Measurements from ENCODE around the gene AOPEP. TPM values are rescaled to one million over a fixed set of nuclear protein-coding genes. Genes with fewer than 3 reads are reported as not detected.

The AOPEP gene
- total RNA-seq, 4 donors from 2014 or later, result 18.8 to 81.0 (median 32.1) TPM

DNA sequence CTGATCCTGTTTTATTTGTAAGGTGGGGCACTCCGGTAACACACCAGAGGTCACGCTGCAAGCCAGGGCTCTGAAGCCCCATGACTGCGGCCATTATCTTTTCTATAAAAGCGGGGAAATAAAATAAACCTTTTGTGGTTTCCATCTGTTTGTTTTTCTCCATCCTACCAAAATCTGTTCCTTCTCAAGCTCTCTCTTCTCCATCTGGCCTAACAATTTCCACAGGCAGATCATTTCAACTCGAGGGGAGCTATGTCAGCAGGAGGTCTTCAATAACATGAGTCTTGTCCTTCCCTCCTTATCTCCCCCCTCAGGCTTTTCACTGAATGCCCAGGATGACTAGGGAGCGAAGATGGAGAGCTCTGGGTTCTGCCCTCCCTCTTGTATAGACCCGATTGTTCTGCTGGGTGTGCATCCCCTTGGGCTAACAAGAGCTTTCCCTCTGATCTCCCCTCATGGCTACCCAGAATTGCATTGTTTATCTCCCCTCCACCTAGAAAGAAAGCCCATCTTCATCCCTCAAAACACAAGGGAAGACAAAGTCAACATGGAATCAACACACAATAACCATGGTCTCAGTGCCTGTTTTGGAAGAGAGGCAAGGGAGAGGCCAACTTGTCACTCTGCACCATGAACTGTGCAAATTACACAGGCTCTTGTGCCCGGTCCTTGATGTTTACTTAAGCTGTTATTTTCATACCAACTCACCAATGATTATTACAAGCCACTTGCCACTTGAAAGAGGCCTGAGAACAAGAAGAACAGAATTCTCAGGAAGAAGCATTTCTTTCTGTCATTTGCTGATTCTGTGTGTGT lies 403.2 kb downstream of the AOPEP start:
- TF ChIP-seq, protein P1, sequence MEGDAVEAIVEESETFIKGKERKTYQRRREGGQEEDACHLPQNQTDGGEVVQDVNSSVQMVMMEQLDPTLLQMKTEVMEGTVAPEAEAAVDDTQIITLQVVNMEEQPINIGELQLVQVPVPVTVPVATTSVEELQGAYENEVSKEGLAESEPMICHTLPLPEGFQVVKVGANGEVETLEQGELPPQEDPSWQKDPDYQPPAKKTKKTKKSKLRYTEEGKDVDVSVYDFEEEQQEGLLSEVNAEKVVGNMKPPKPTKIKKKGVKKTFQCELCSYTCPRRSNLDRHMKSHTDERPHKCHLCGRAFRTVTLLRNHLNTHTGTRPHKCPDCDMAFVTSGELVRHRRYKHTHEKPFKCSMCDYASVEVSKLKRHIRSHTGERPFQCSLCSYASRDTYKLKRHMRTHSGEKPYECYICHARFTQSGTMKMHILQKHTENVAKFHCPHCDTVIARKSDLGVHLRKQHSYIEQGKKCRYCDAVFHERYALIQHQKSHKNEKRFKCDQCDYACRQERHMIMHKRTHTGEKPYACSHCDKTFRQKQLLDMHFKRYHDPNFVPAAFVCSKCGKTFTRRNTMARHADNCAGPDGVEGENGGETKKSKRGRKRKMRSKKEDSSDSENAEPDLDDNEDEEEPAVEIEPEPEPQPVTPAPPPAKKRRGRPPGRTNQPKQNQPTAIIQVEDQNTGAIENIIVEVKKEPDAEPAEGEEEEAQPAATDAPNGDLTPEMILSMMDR (IDR thresholded peaks at IDR 0.05; ENCODE audit: low read depth), result no peak

DNA sequence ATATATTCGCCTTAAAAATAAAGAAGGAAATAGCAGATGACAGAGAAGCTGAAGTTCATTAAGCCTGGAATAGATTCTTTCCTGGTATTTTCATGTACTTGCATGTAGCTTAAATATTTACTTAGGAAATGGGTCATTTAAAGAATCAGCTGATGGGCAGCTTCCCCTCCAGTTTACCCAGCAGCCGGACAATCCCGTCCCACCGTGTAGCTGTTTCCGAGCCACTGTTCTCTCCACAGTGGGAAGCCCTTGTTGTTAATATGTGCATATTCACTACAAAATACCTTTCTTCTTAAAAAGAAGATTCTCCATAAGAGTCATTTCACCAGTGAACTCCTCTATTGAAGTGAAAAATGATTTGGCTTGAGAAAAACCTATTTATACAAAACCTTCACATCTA lies 404.0 kb downstream of the AOPEP start:
- TF ChIP-seq, protein P1 (IDR thresholded peaks at IDR 0.05; ENCODE audit: low read depth), result no peak

DNA sequence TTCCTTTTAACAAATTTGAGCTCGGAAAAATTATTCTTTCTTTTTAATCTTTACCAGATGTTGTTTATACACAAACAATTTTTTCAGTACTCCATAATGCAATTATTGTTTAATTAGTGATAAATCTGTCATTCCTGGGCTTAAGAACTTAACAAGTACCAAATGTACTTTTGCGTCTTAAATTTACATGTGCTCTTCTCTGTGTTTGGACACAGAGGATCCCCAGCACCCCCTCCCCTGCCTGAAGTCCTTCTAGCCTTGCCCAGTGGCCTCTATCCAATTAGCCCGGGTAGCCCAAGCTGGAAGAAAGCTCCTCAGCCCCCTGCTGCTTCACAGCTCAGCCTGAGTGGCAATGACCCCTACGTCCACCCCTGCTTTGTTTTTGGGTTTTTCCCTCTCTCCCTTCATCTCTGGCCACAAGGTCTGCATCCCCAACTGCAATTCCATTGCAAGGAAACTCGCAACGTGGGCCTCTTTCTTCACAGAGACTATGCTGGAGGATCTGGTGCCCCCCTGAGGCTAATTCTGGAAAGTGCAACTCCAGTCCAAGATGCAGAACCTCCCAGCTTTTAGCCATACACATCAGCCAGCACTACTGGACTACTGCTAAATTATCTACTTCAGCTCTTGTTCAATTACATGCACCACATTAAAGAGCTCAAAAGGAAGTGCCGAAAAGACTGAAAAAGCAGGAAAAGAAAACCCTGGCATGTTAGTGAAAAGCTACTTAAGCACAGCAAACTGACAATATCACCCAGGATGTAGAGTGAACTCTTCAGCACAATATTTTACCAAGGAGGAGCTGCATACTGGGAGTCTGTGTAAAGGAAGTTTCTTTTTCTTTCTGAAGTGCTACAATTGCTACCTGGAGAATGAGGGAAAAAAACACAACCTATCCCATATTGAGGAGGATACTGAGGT lies 404.8 kb downstream of the AOPEP start:
- TF ChIP-seq, protein P1 (IDR thresholded peaks at IDR 0.05; ENCODE audit: low read depth), result no peak

DNA sequence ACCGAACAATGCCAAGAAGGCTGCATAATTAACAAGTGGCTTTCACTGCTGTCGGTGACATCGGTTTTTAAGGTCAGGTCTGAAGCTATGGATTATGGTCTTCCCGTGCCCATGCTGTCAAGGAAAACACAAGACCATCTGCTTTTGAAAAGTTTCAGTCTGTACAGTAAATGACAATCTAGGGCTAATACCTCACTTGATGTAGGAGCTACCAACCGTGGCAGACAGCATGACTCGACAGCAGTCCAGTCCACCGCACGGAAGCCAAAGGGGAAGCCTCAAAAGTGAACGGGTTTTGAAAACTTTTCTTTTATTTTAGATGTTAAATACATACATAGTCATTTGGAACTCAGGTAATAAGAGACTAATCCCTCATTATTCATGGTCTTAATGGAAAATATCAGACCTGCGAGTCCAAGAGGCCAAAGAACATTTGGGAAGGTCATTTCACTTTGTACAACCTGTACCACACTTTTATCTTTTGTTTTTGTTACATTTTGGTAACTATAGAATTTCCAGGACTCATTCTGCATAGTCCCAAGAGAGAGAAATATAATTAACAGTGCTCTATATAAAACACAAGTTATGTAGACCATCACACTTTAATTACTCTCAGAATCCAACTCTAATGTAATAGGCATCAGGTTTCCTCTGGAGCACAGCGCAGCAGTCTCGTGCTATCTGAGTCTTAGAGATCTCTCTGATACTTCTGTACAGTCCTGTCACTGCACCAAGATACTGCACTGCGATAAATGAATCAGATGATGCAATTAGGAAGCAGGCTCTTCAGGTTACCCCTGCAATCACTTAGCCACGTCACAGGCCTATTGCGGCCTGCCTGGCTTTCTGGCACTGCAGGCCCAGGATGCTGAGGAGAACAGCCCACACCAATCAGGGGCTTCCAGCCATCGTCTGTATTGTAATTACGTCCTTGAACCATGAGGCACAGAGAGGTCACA lies 406.1 kb downstream of the AOPEP start:
- TF ChIP-seq, protein P1 (IDR thresholded peaks at IDR 0.05; ENCODE audit: low read depth), result no peak

DNA sequence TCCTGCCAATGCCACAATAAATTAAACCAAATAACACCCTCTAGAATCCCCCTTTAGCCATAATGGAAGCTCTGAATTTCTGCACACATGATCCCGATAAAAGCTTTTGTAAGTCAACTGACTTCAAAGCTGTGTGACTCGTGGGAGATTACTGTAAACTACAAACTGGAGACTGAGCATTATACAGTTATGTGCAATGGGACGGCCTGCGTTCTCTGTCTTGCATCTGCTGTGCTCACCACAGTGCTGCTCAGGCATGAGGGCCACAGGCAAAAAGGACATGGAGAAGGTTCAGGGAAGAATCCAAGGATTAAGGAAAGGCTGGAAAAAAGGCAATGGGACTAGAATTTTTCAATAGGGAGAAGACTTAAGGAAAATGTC lies 406.8 kb downstream of the AOPEP start:
- TF ChIP-seq, protein P1 (IDR thresholded peaks at IDR 0.05; ENCODE audit: low read depth), result no peak

DNA sequence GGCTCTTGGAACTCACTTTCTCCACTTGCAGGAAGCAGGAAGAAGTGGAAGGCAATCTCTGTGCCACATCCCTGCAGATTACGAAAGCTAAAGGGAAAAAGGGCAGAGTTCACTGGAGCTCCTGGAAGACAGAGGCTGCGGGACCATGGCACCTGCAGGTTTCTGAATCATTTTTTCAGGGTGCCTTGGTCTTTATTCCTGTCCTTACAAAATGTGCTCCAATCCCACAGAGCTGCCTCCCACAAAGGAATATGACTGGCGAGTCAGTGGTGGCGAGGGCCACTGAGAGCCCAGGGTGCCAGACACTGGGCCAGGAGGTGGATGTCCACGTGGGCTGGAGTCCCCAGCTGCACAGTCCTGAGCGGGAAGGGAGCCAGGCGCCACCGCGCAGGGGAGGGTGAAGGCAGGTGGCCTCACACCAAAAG lies 408.0 kb downstream of the AOPEP start:
- TF ChIP-seq, protein P1 (IDR thresholded peaks at IDR 0.05; ENCODE audit: low read depth), result no peak
